Body of pancreas (tissue), 4 donors: ENCODE results near the gene GLIS1.
"Not testable (repeated sequence)": the region's sequence is repeated elsewhere in the genome, so short reads cannot be mapped to it uniquely, and the experiment has no call there.

Experiments used
- CTCF ChIP-seq, 7 experiments: fragments of 450-650 bp in 4 of 7; fragments of 200-600 bp in 3 of 7; sonication (generic) in 3 of 7; IDR thresholded peaks; one replicate each; pipeline ENCODE4 v1.5.1; 2016 to 2019; ENCODE audit warnings: antibody characterized with exemption in 7 of 7
- POLR2A ChIP-seq, 3 donors: fragments of 450-650 bp; IDR thresholded peaks; one replicate each; pipeline ENCODE4 v1.6.1; 2016; ENCODE audit warnings: antibody characterized with exemption in 3 of 3, mild to moderate bottlenecking in 2 of 3

GRCh38 chr1:53647915-53648314 lies 91.0 kb downstream of the GLIS1 start:
- not testable (repeated sequence) for TF ChIP-seq CTCF, POLR2A (IDR thresholded peaks at IDR 0.05)
